CD4-positive, alpha-beta T cell (primary cell): ENCODE measurements around the gene CGNL1. TPM values are rescaled to one million over a fixed set of nuclear protein-coding genes. Genes with fewer than 3 reads are reported as not detected.

Source experiments
- ATAC-seq: fragments of 200-7000 bp; cut with Tn5 transposase; one replicate; pipeline ENCODE4 v1.10.0; 2022; ENCODE audit warnings: mild to moderate bottlenecking; ENCODE audit not compliant: poor library complexity
- CTCF ChIA-PET: fragments of 350-600 bp; sonication (Branson Sonifier 250); formaldehyde crosslinking; loops from one replicate; lab custom pipeline; 2021; ENCODE audit warnings: antibody characterized with exemption, inconsistent platforms; lab: Charles Lee
- POLR2A ChIA-PET: fragments of 350-600 bp; sonication (Branson Sonifier 250); formaldehyde crosslinking; loops from one replicate; lab custom pipeline; 2021; ENCODE audit warnings: antibody characterized with exemption, inconsistent platforms; lab: Charles Lee
- DNase-seq, 14 experiments: peaks; one replicate each; pipeline ENCODE4 v3.0.0-alpha.2; 2013 to 2020; ENCODE audit warnings: mixed read lengths in 2 of 14
- H3K27ac ChIP-seq, 2 donors: one replicate each; pipeline versions ENCODE4 v1.5.1 to v1.7.0; 2013; ENCODE audit warnings: low read length in 2 of 2, low read depth in 1 of 2, mild to moderate bottlenecking in 1 of 2
- H3K27me3 ChIP-seq, 2 experiments: 1 replicate in 1 of 2; 2 replicates in 1 of 2; pipeline versions ENCODE4 v1.6.1 to v1.7.0; 2013; ENCODE audit warnings: low read length in 2 of 2, control low read depth in 1 of 2, mild to moderate bottlenecking in 1 of 2, moderate library complexity in 1 of 2; ENCODE audit not compliant: insufficient read depth in 2 of 2, control insufficient read depth in 1 of 2
- H3K36me3 ChIP-seq: one replicate; pipeline ENCODE4 v1.6.1; 2013; ENCODE audit warnings: low read length, control low read depth; ENCODE audit not compliant: insufficient read depth
- H3K4me1 ChIP-seq: one replicate; pipeline ENCODE4 v1.6.1; 2013; ENCODE audit warnings: low read length, control low read depth; ENCODE audit not compliant: insufficient read depth
- H3K4me3 ChIP-seq: one replicate; pipeline ENCODE4 v1.5.1; 2013; ENCODE audit warnings: mild to moderate bottlenecking, low read length, moderate library complexity
- H3K9me3 ChIP-seq, 2 experiments: 1 replicate in 1 of 2; 2 replicates in 1 of 2; pipeline versions ENCODE4 v1.6.1 to v1.7.0; 2013; ENCODE audit warnings: low read length in 2 of 2, mild to moderate bottlenecking in 2 of 2, control low read depth in 1 of 2, moderate library complexity in 1 of 2; ENCODE audit not compliant: control insufficient read depth in 1 of 2, insufficient read depth in 1 of 2
- H3K27ac Mint-ChIP-seq: one replicate; pipeline ENCODE4 v1.8.0; 2020; ENCODE audit warnings: mixed read lengths
- H3K27me3 Mint-ChIP-seq: one replicate; pipeline ENCODE4 v1.8.0; 2021; ENCODE audit warnings: mixed read lengths
- H3K36me3 Mint-ChIP-seq: one replicate; pipeline ENCODE4 v1.8.0; 2021; ENCODE audit warnings: low read depth, mixed read lengths
- H3K4me1 Mint-ChIP-seq: one replicate; pipeline ENCODE4 v1.8.0; 2021; ENCODE audit warnings: low read depth, mixed read lengths
- H3K4me3 Mint-ChIP-seq: one replicate; pipeline ENCODE4 v1.8.0; 2020; ENCODE audit warnings: mild to moderate bottlenecking, mixed read lengths
- H3K9me3 Mint-ChIP-seq: one replicate; pipeline ENCODE4 v1.8.0; 2020; ENCODE audit warnings: mixed read lengths
- CTCF ChIP-seq: fragments of 200-600 bp; IDR thresholded peaks from one replicate; pipeline ENCODE4 v1.8.0; 2022; ENCODE audit warnings: antibody characterized with exemption, mild to moderate bottlenecking
- intact Hi-C, 2 experiments: fragments of 100-400 bp; cut with DNase I in 1 of 2; cut with micrococcal nuclease in 1 of 2; formaldehyde crosslinking; loops; one replicate each; pipeline versions ENCODE4 v1.15.1 to v1.9.0; 2023 to 2025; cut with DNase I, micrococcal nuclease
- total RNA-seq, 174 experiments: library from RNA in 2 of 174; stranded (reverse) in 2 of 174; gene quantifications; one replicate each; pipeline ENCODE4 v1.2.3 and lab custom pipeline; 2021 to 2026

The CGNL1 gene
- total RNA-seq, 2 experiments from 2014 or later = not detected

- ATAC-seq (no peak), DNase-seq (no peak)
- ChIA-PET CTCF (no interaction called here), POLR2A (no interaction called here)
- Mint-ChIP-seq H3K36me3 (no peaks in the 10 kb centered on the region), H3K9me3 (no peaks in the 10 kb centered on the region), H3K27me3 (peaks cover 6% of the 10 kb centered on the region), H3K27ac (no peak overlapping the region), H3K4me1 (no peaks in the 10 kb centered on the region), H3K4me3 (no peak overlapping the region)
- TF ChIP-seq CTCF = no peak
- peaks cover 0 to 2% of the 10 kb centered on the region in 2 experiments for H3K27me3 ChIP-seq
- H3K27ac ChIP-seq = no peak overlapping the region
- no peaks in the 10 kb centered on the region for H3K36me3 ChIP-seq
- H3K4me1 ChIP-seq = no peaks in the 10 kb centered on the region
- intact Hi-C loops = no loop called here
- no peaks in the 10 kb centered on the region for H3K9me3 ChIP-seq
- no peak overlapping the region for H3K4me3 ChIP-seq
Observed at GRCh38 chr15:57358571-57358970, 17.7 kb upstream of the CGNL1 start.

- no peaks in the 10 kb centered on the region for H3K27me3 Mint-ChIP-seq
- H3K27ac Mint-ChIP-seq = no peak overlapping the region
- ATAC-seq = no peak
- no peak overlapping the region for H3K4me3 Mint-ChIP-seq
- Histone ChIP-seq H3K36me3 (no peaks in the 10 kb centered on the region), H3K9me3 (no peaks in the 10 kb centered on the region), H3K27me3 (no peaks in the 10 kb centered on the region), H3K4me3 (no peak overlapping the region), H3K4me1 (no peaks in the 10 kb centered on the region), H3K27ac (no peak overlapping the region)
- DNase-seq = no peak
- CTCF ChIA-PET = no interaction called here
- H3K4me1 Mint-ChIP-seq = no peaks in the 10 kb centered on the region
- POLR2A ChIA-PET = no interaction called here
- no peaks in the 10 kb centered on the region for H3K36me3 Mint-ChIP-seq
- TF ChIP-seq CTCF = no peak
- intact Hi-C loops = no loop called here
- no peaks in the 10 kb centered on the region for H3K9me3 Mint-ChIP-seq
Observed at GRCh38 chr15:57363661-57364060, 12.6 kb upstream of the CGNL1 start.

- H3K4me1 Mint-ChIP-seq = no peaks in the 10 kb centered on the region
- no peaks in the 10 kb centered on the region for H3K27me3 Mint-ChIP-seq
- H3K4me1 ChIP-seq = no peaks in the 10 kb centered on the region
- no peaks in the 10 kb centered on the region for H3K9me3 ChIP-seq
- H3K27ac ChIP-seq = no peak overlapping the region
- no peak for TF ChIP-seq CTCF
- intact Hi-C loops = no loop called here
- no peaks in the 10 kb centered on the region for H3K36me3 ChIP-seq
- CTCF ChIA-PET = no interaction called here
- H3K27ac Mint-ChIP-seq = no peak overlapping the region
- H3K27me3 ChIP-seq = no peaks in the 10 kb centered on the region
- H3K36me3 Mint-ChIP-seq = no peaks in the 10 kb centered on the region
- H3K9me3 Mint-ChIP-seq = no peaks in the 10 kb centered on the region
- POLR2A ChIA-PET = no interaction called here
- H3K4me3 ChIP-seq = no peak overlapping the region
- H3K4me3 Mint-ChIP-seq = no peak overlapping the region
- no peak for ATAC-seq
- no peak for DNase-seq
Observed at GRCh38 chr15:57364282-57365007, 11.9 kb upstream of the CGNL1 start.
